ENCODE measurements around the gene OLFM3. TPM values are rescaled to one million over a fixed set of nuclear protein-coding genes. Genes with fewer than 3 reads are reported as not detected.

OLFM3 gene
- total RNA-seq, 1 donor from 2014 or later, result 3.8 TPM

DNA sequence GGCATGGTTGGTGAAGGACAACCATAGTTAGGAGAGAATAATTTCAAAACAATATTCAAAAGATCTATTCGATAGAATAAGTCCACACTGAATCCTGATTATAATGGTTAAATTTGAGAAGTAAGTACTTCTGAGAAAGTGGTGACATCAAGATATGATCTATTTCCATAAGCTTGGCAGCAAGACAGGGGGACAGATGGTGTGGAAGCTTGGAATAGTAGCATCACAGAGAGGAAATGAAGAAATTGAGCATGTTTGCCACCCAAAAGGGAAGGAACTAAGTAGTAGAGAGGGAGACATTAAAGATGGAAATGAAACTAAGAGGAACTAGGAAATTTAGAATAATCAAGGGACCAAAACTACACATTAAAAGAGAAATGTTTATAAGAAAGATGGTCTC, 94.5 kb downstream of the OLFM3 start:
- H3K36me3 Mint-ChIP-seq, result no peaks in the 10 kb centered on the region
- peaks cover 7% of the 10 kb centered on the region for H3K4me1 Mint-ChIP-seq (ENCODE audit: unreplicated experiment)
- H3K4me3 Mint-ChIP-seq, result no peak overlapping the region
- H3K27me3 Mint-ChIP-seq, result no peaks in the 10 kb centered on the region
- no peak overlapping the region for H3K27ac Mint-ChIP-seq
- TF ChIP-seq, protein P1, sequence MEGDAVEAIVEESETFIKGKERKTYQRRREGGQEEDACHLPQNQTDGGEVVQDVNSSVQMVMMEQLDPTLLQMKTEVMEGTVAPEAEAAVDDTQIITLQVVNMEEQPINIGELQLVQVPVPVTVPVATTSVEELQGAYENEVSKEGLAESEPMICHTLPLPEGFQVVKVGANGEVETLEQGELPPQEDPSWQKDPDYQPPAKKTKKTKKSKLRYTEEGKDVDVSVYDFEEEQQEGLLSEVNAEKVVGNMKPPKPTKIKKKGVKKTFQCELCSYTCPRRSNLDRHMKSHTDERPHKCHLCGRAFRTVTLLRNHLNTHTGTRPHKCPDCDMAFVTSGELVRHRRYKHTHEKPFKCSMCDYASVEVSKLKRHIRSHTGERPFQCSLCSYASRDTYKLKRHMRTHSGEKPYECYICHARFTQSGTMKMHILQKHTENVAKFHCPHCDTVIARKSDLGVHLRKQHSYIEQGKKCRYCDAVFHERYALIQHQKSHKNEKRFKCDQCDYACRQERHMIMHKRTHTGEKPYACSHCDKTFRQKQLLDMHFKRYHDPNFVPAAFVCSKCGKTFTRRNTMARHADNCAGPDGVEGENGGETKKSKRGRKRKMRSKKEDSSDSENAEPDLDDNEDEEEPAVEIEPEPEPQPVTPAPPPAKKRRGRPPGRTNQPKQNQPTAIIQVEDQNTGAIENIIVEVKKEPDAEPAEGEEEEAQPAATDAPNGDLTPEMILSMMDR (conservative IDR thresholded peaks at IDR 0.05), result no peak
- no peak for DNase-seq (ENCODE audit: extremely low spot score, unreplicated experiment)
- H3K9me3 Mint-ChIP-seq, result no peaks in the 10 kb centered on the region

DNA sequence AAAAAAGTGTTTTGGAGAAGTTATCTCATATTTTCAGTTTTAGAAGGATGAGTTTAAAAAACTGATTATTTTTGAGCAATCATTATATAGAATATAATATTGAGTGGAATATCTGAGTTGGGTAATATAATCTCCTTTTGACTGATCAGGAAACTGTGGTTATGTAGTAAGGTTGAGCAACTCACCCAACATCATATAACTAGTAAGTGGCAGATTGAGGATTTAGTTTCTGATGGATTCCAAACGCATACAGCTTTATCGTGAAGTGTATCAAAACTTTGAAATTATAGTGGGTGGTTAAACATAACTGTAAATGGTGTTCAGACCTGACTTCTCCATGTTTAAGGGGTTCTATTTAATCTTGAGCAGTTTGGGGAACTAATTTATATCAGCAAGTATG, 98.6 kb downstream of the OLFM3 start:
- Mint-ChIP-seq H3K4me3 (no peak overlapping the region), H3K27ac (no peak overlapping the region), H3K4me1 (ENCODE audit: unreplicated experiment) (no peaks in the 10 kb centered on the region), H3K9me3 (no peaks in the 10 kb centered on the region), H3K36me3 (no peaks in the 10 kb centered on the region), H3K27me3 (no peaks in the 10 kb centered on the region)
- TF ChIP-seq, protein P1 (conservative IDR thresholded peaks at IDR 0.05), result no peak
- no peak for DNase-seq (ENCODE audit: extremely low spot score, unreplicated experiment)

DNA sequence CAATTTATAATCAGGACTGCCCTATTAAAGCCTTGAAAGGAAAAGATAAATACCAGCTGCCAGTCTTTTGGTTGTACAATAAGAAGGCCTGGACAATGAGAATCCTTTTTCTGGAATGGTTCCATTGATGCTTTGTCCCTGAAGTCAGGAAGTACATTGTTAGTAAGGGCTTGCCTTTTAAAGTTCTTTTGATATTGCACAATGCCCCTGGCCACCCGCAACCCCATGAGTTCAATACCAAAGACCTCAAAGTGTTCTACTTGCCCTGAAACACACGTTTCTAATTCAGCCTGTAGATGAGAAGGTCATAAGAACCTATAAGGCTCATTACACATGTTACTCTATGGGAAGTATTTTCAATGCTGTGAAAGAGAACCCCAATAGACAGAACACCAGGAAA, 112.1 kb downstream of the OLFM3 start:
- no peaks in the 10 kb centered on the region for H3K9me3 Mint-ChIP-seq
- H3K27ac Mint-ChIP-seq, result no peak overlapping the region
- H3K4me1 Mint-ChIP-seq (ENCODE audit: unreplicated experiment), result no peaks in the 10 kb centered on the region
- no peak overlapping the region for H3K4me3 Mint-ChIP-seq
- no peaks in the 10 kb centered on the region for H3K27me3 Mint-ChIP-seq
- TF ChIP-seq, protein P1 (conservative IDR thresholded peaks at IDR 0.05), result no peak
- no peaks in the 10 kb centered on the region for H3K36me3 Mint-ChIP-seq
- no peak for DNase-seq (ENCODE audit: extremely low spot score, unreplicated experiment)

DNA sequence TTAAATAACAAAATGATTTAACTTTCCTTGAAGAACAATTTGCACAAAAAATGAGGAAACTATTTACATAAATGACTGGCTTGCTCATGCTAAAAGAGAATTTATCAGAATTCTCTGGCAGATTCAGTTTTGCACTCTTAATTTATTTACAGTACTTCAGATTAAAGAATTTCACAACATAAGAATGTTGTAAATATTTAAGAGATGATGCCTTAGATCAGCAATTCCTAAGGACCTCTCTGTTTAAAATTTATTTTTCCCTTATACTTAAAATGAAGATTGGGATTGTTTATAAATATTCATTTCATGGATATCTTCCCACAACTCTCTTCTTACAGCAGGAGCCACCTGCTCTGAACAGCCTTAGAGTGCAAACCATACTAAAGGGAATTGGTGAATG, 120.8 kb downstream of the OLFM3 start:
- DNase-seq (ENCODE audit: extremely low spot score, unreplicated experiment), result no peak
- no peaks in the 10 kb centered on the region for H3K27me3 Mint-ChIP-seq
- TF ChIP-seq, protein P1 (conservative IDR thresholded peaks at IDR 0.05), result no peak
- H3K9me3 Mint-ChIP-seq, result no peaks in the 10 kb centered on the region
- H3K4me3 Mint-ChIP-seq, result no peak overlapping the region
- H3K36me3 Mint-ChIP-seq, result no peaks in the 10 kb centered on the region
- no peaks in the 10 kb centered on the region for H3K4me1 Mint-ChIP-seq (ENCODE audit: unreplicated experiment)
- no peak overlapping the region for H3K27ac Mint-ChIP-seq

DNA sequence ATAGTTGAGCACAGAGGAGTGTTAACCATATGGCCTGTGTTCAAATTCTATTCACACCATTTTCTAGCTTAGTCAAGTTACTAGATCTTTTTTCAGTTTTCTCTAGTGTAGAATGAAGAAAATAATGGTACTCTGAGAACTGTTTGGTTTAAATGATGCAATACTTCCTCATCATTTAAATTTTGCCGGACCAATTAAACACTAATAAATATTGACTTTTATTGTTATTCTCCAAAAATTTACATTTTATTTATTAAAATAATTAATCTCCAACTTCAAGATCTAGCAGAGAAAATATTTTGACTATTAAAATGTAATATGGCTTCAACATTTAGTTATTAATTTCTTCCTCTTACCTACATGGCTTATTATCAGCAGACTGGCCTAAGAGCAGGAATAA, 123.1 kb downstream of the OLFM3 start:
- no peak for DNase-seq (ENCODE audit: extremely low spot score, unreplicated experiment)
- no peaks in the 10 kb centered on the region for H3K9me3 Mint-ChIP-seq
- H3K27ac Mint-ChIP-seq, result no peak overlapping the region
- no peaks in the 10 kb centered on the region for H3K27me3 Mint-ChIP-seq
- H3K4me1 Mint-ChIP-seq (ENCODE audit: unreplicated experiment), result no peaks in the 10 kb centered on the region
- no peak overlapping the region for H3K4me3 Mint-ChIP-seq
- TF ChIP-seq, protein P1 (conservative IDR thresholded peaks at IDR 0.05), result no peak
- no peaks in the 10 kb centered on the region for H3K36me3 Mint-ChIP-seq

DNA sequence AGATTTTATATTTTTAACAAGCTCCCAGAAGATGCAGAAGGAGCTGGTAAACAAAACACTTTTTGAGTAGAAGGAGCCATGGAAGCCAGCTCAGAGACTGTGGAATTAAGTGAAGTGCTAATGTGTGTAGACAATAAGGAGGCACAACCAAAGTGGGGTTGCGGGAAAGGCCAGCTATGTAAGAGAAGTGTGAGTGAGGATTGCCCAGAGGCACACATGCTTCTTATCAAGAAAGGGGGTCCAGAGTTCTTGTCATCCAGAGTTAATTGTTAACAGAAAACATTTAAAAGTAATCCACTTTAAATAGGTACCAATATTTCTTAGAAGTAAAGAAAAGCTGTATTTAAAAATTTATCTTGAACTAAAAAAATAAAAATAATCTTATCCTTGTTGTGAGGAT, 136.8 kb downstream of the OLFM3 start:
- DNase-seq (ENCODE audit: extremely low spot score, unreplicated experiment), result no peak
- TF ChIP-seq, protein P1 (conservative IDR thresholded peaks at IDR 0.05), result no peak
- no peaks in the 10 kb centered on the region for H3K36me3 Mint-ChIP-seq
- peaks cover 5% of the 10 kb centered on the region for H3K4me1 Mint-ChIP-seq (ENCODE audit: unreplicated experiment)
- H3K27me3 Mint-ChIP-seq, result no peaks in the 10 kb centered on the region
- no peak overlapping the region for H3K27ac Mint-ChIP-seq
- H3K9me3 Mint-ChIP-seq, result peaks cover 6% of the 10 kb centered on the region
- H3K4me3 Mint-ChIP-seq, result no peak overlapping the region

All from type B pancreatic cell (in vitro differentiated cells).